SH-SY5Y (cell line): ENCODE data around the gene FAM174B.

Experiments used
- GATA2 ChIP-seq: IDR thresholded peaks from 2 replicates; pipeline ENCODE4 v1.6.1; 2011; ENCODE audit warnings: mild to moderate bottlenecking, low read depth, low read length
- GATA3 ChIP-seq: IDR thresholded peaks from 2 replicates; pipeline ENCODE4 v1.6.1; 2011; ENCODE audit warnings: low read depth, mild to moderate bottlenecking, low read length, moderate library complexity

GRCh38 chr15:92579931-92580470 is 75.6 kb downstream of the FAM174B start:
- no peak for TF ChIP-seq GATA3
- TF ChIP-seq GATA2, result no peak
